PFSK-1 (cell line): ENCODE data around the gene TBX4.

Experiments
- FOXP2 ChIP-seq: optimal IDR thresholded peaks from 2 replicates; pipeline ENCODE3; 2011; ENCODE audit warnings: borderline replicate concordance, control low read depth, inconsistent platforms; ENCODE audit not compliant: insufficient read depth; ENCODE audit errors: extremely low read length, extremely low read depth
- POLR2AphosphoS5 ChIP-seq: IDR thresholded peaks from 2 replicates; pipeline ENCODE4 v1.6.1; 2012; ENCODE audit warnings: low read depth, mild to moderate bottlenecking, control low read depth, low read length, moderate library complexity
- SIN3A ChIP-seq: IDR thresholded peaks from 2 replicates; pipeline ENCODE4 v1.6.1; 2012; ENCODE audit warnings: mild to moderate bottlenecking, low read length, moderate library complexity, borderline replicate concordance; ENCODE audit not compliant: insufficient read depth
- TAF1 ChIP-seq: IDR thresholded peaks from 2 replicates; pipeline ENCODE4 v1.6.1; 2012; ENCODE audit warnings: low read length, control low read depth, borderline replicate concordance; ENCODE audit not compliant: insufficient read depth
- TF ChIP-seq, protein P1 (sequence below), 2 experiments: IDR thresholded peaks; 2 replicates each; pipeline versions ENCODE4 v1.6.1 to v1.8.0; 2011 to 2012; ENCODE audit warnings: low read depth in 2 of 2, low read length in 2 of 2, control low read depth in 1 of 2, inconsistent platforms in 1 of 2, mild to moderate bottlenecking in 1 of 2, moderate library complexity in 1 of 2; ENCODE audit not compliant: insufficient read depth in 1 of 2

Gene TBX4

DNA sequence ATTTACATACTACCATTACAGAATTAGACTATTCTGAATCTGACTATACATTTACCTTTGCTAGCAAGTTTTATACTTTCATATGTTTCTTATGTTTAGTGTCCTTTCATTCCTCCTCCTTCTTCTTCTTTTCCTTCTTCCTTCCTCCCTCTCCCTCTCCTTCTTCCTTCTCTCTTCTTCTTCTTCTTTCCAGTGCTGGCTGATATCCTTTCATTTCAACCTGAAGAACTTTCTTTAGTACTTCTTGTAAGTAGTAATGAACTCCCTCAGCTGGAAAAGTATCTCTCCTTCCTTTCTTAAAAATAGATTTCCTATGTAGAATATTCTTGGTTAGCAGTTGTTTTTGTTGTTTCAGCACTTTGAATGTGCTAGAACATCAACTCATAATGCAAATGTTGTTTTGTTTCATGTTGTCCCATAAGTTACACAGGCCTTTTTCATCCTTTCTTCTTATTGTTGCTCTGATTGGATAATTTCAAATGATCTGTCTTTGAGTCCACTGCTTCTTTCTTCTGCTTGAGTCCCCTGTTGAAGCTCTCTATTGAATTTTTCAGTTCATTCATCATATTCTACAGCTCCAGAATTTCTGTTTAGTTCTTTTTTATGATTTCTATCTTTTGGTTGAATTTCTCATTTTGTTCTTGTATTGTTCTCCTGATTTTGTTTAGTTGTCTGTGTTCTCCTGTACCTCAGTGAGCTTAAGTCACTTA is 15.1 kb upstream of the TBX4 start:
- TF ChIP-seq TAF1 (no peak), POLR2AphosphoS5 (no peak), FOXP2 (no peak), SIN3A (no peak)
- TF ChIP-seq, protein P1, sequence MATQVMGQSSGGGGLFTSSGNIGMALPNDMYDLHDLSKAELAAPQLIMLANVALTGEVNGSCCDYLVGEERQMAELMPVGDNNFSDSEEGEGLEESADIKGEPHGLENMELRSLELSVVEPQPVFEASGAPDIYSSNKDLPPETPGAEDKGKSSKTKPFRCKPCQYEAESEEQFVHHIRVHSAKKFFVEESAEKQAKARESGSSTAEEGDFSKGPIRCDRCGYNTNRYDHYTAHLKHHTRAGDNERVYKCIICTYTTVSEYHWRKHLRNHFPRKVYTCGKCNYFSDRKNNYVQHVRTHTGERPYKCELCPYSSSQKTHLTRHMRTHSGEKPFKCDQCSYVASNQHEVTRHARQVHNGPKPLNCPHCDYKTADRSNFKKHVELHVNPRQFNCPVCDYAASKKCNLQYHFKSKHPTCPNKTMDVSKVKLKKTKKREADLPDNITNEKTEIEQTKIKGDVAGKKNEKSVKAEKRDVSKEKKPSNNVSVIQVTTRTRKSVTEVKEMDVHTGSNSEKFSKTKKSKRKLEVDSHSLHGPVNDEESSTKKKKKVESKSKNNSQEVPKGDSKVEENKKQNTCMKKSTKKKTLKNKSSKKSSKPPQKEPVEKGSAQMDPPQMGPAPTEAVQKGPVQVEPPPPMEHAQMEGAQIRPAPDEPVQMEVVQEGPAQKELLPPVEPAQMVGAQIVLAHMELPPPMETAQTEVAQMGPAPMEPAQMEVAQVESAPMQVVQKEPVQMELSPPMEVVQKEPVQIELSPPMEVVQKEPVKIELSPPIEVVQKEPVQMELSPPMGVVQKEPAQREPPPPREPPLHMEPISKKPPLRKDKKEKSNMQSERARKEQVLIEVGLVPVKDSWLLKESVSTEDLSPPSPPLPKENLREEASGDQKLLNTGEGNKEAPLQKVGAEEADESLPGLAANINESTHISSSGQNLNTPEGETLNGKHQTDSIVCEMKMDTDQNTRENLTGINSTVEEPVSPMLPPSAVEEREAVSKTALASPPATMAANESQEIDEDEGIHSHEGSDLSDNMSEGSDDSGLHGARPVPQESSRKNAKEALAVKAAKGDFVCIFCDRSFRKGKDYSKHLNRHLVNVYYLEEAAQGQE (IDR thresholded peaks at IDR 0.05; ENCODE audit: insufficient read depth in 1 of 2, low read depth in 2 of 2, low read length in 2 of 2), result no peak

DNA sequence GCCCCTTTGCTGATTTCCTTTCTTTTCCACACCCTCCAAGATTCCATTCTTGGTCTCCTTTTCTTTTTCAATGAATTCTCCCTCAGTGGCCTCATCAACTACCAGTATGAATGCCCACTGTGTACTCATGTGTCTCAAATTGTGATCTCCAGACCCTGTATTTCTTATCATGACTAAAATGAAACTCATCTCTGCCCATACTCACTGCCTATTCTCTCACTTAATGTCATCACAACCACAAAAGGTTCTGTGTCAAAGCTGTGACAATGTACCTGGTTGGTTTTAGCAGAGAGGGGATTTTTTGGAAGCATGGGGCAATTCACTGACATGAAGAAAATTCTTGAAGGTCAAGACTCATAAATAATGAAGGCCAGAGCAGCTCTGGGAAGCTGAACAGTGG is 11.5 kb upstream of the TBX4 start:
- TF ChIP-seq SIN3A, result no peak
- TF ChIP-seq, protein P1 (IDR thresholded peaks at IDR 0.05; ENCODE audit: insufficient read depth in 1 of 2, low read depth in 2 of 2, low read length in 2 of 2), result no peak
- no peak for TF ChIP-seq POLR2AphosphoS5
- TF ChIP-seq FOXP2, result no peak
- no peak for TF ChIP-seq TAF1

DNA sequence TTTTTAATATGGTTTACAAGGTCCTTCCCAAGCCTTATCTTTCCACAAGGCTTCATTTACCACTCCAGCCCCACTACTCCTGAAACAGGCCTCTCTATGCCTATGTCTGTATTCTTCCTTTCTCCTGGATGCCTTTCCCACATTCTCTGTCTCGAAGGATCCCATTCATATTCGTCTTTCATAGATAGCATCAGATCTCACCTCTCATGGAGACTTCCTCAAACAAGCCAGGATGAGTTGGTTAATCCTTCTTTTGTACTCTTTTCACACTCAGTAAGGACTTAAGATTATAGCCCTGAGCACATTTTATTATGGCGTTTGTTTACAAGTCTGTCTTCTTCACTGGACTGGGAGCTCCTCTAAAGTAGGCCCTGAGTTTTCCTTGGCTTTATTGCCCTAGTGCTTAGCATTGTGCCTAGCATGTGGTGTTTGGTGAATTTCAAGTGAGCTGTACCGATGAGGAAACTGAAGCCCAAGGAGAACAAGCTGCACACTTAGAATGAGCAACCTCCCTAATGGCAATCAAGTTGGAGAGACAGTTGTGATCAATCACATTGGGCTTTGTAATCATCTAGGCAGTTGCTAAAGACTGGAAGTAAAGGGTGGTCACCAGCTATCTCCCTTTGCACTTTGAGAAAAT is 10.0 kb upstream of the TBX4 start:
- TF ChIP-seq, protein P1 (IDR thresholded peaks at IDR 0.05; ENCODE audit: insufficient read depth in 1 of 2, low read depth in 2 of 2, low read length in 2 of 2), result no peak
- no peak for TF ChIP-seq TAF1
- TF ChIP-seq FOXP2, result no peak
- TF ChIP-seq POLR2AphosphoS5, result no peak
- TF ChIP-seq SIN3A, result no peak

DNA sequence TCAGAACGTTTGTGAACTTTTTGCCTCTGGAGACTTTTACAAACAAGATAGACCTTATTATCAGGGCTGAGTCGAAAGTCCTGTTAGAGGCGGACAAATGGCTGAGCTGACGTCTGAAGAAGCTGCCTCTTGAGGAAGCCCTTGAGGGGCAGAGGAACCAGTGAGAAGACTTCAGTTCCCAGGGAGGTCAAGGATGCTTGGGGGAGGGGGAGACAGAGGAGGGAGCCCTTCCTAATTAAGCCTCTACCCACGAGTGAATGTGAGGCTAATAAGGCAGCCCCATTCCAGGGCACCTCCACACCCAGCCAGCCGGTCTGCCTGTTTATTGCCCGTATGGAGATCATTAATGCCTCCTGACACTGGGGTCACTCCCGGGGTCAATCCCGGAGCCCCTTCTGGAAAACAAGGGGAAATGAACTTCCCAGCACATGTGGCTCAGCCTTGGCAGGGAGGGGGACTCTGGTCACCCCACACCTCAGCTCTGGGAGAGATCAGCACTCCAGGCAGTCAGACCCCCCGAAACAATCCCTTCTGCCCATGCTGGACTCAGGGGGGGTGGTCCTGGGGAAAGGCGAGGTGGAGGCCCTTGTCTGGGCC is 9.2 kb upstream of the TBX4 start:
- TF ChIP-seq, protein P1 (IDR thresholded peaks at IDR 0.05; ENCODE audit: insufficient read depth in 1 of 2, low read depth in 2 of 2, low read length in 2 of 2), result no peak
- no peak for TF ChIP-seq POLR2AphosphoS5
- no peak for TF ChIP-seq TAF1
- no peak for TF ChIP-seq SIN3A
- TF ChIP-seq FOXP2, result no peak

DNA sequence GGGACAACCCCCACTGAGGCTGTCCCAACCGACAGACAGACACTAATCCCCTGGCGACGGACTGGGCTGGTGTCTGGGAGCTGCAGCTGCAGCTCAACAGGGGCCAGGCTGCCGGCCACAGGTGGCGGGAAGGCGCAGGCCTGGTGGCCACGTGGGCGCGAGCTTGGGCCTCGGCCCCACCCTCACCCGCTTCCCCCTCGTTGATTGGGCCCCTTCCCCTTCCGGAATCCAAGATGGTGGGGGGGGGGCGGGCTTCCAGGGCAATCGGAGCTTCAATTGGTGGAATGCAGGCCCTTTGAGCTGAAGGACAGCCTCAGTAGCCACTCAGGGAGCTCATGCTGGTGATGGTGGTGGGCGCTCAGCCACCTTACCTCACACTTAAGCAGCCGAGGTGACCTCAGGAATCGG is 8.7 kb upstream of the TBX4 start:
- TF ChIP-seq, protein P1 (IDR thresholded peaks at IDR 0.05; ENCODE audit: insufficient read depth in 1 of 2, low read depth in 2 of 2, low read length in 2 of 2), result no peak
- TF ChIP-seq TAF1, result no peak
- no peak for TF ChIP-seq SIN3A
- no peak for TF ChIP-seq FOXP2
- TF ChIP-seq POLR2AphosphoS5, result no peak
